Measurements from ENCODE around the gene DNAJC11.
"Not testable (repeated sequence)": the region's sequence is repeated elsewhere in the genome, so short reads cannot be mapped to it uniquely, and the experiment has no call there.

Gene DNAJC11

DNA sequence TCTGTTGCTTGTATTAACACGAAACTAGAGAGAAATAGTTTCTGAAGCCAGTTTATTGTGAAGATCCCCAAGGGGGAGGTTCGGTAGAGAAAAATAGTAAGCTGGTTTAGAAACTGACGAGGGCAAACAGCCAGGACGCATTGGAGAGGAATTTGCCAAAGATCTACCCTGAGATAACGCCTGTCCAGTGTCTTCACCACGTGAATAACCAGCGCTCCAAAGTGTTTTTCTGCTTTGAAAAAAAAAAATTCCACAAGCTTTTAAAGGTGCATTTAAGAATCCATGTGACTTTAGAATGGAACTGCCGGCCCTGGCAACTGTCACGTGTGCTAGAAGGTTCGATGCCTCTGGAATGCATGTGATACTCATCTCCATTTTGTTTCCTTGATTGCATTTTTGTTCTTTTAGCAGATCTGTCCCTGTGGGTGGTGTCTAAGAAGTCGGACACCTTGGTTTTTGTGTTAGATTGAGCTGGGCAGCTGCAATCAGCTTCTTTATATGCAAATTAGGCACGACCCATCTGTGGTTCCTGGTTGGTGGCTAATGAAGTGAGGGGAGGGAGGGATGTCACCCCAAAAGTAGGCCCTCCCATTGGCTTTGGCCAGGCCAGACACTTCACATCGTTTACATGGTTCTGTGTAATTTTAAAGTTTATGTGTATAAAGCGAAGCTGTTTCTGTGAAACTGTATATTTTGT, 78.2 kb downstream of the DNAJC11 start:
- no peak for DNase-seq

DNA sequence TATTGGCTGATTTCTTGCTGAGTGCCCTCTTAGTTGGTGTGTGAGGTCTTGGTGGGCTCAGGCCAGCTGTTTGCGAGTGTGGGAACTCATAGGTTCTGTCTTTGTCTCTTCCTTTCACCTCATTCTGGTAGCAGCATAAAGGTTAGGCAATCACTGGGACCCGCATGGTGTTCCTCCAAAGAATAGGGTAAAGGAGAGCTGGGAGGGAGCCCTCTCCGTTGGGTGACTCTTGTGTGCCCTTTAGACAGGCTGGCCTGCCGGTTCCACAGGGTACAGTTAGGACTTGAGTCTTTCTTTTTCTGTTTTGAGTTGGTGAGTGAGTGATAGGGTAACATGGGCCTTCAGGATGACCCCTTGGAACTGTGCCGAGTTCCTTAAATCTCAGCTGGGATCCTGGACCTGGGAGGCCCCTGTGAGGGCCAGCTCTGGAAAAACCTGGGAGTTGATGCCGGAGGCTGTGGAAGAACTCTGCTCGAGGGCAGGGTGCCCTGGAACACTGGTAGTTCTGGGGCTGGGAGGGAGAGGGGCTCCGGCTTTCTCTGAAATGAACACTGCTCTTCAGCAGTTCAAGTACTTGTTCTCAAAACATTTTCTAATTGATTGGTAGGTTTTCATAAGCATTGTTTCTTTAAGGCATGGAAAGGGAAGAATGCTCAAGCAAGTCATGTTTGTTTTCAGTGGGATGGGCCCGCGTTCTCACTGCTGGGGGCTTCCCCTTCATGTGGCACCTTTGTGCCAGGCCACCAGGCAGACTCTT, 79.0 kb downstream of the DNAJC11 start:
- DNase-seq, result no peak

DNA sequence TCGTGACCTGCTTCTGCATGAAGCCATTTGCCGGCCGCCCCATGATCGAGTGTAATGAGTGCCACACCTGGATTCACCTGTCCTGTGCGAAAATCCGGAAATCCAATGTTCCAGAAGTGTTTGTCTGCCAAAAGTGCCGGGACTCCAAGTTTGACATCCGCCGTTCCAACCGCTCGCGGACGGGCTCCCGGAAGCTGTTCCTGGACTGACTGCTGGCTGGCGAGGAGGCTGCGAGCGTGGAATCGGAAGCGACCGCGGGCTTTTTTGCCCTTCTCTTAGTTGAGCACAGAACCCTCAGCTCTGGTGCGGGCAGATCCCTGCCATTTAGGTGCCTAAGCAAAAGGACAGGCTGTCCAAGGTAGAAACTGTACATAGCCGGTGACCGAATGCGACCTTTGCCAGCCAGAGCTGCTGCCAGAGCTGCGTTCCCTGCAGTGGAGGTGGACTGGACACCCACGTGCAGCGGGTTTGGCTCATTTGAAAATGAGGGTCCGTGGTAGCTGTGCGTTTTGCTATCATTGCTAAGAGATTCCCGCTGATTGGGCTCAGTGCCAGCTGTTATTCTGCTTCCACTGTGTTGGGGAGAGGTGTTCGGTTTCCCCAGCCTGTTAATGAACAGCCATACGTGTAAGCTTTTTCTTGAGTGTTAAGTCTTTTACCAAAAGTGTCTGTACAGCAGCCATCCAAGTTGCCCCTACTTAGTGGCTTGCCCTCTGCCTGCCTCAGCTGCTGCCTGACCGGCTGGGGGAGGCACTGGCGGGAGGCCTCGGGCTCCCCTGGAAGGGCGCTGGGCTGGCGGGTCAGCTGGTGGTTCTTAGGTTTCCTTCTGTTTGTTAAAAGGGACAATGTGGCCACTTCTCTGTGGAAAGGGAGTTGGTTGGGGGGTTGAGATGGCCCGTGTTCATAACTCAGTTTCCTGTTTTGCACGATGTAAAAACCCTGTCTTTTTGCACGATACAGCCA, 79.9 kb downstream of the DNAJC11 start:
- DNase-seq, result no peak

GRCh38 chr1:6619045-6619444, 82.6 kb downstream of the DNAJC11 start:
- DNase-seq, result no peak

- DNase-seq, result no peak
Observed at GRCh38 chr1:6614929-6615785, 86.5 kb downstream of the DNAJC11 start.

- DNase-seq, result peak in 1 of 2 donors; percentile 17
Observed at GRCh38 chr1:6614019-6614928, 87.3 kb downstream of the DNAJC11 start.

DNA sequence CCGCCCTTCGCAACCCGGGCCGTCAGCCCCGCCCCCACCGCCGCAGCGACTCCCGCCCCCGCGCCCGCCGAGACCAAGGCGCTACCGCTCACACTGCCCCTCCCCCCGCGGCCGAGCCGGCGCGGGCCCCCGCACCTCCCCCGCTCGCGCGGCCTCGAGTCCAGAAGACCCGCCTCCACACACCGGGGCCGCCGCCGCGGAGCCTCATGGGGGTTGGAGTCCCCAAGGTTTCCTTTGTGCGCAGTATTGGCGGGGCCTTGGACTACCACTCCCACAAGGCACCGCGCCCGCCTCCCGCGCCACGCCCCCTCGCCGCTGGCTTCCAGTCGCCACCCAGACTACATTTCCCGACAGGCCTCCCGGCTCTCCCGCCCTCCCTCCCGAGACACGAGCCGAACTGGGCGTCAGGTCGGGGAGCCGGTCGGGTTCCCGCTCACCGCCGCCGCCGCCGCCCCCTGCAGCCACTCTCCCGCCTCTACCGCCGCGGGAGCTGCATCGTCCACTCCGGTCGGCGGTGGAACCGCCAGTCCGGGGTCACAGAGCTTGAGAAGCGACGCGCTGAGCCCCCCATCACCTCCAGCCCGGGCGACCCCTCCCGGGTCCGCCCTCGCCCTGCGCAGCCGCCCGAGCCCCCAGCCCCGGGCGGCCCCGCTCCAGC, 88.1 kb downstream of the DNAJC11 start, which contains the start of gene PHF13:
Gene PHF13, plus strand, starts transcription at position 371 of the 658 bp plus-strand sequence. CDS start 336 bp downstream, outside the sequence.
- peak; percentile 99 for DNase-seq

DNA sequence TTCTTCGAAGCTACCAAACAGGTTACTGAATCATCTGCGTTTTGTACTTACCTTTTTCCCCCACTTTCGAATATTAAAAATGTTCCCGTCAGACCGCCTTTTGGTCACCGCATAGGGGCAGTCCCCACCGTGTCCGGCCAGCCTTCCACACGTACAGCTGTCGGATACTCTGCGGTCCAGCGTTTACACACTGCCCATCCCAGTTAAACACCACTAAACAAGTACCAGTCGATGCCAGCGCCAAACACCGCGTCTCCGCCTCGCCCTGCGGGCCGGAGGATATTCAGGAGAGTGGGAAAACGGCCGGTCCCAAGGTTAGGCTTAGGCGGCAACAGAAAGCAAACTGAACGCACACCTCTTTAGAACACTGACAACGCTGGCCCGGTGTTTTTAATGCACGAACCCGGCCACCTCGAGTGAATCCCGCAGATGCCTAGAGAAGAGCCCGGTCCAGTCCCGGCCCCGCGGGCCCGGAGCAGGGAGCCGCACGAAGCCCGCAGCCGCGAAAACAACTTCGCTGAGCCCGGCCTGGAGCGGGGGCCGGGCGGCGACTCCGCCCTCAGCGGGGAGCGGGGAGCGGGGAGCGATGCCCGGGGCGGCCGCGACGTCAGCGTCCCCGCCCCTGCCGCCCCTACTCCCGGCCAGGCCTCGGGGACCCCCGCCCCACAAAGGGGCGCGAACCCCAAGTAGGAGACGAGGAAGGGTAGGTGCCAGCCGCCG, 88.8 kb downstream of the DNAJC11 start:
- DNase-seq, result no peak

GRCh38 chr1:6603915-6604558, 97.6 kb downstream of the DNAJC11 start:
- peak; percentile 51 to 56 for DNase-seq

DNA sequence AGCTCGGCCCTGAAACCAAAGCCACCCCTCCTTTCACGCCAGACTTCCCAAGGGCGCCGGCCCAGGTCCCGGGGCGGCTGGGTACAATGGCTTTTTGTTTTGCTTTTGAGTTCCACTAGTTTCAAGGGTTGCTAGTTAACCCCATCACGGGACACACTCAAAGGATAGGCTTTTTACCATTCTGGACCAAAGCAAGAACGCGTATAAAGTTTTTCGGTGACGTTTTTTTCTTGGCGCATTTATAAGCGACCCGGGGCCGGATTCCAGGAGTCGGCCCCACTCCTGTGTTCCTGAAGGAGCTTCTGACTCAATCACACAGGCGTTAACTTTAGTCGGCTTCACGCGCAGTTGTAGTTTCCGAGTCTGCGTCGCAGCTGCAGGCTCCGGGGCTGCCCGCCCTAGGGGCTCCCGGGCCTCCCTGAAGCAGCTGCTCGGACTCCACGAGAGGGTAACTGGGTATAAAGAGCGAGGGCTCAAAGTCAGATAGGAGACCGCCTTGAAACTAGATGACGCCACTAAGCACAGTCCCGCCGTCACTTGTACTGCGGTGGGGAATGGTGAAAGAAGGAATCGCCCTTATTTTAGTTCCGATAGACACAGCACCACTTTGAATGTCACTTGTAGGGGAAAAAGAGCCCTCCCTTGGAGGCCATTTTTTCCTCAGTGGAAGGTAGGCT, 98.2 kb downstream of the DNAJC11 start:
- peak; percentile 75 to 92 for DNase-seq

DNA sequence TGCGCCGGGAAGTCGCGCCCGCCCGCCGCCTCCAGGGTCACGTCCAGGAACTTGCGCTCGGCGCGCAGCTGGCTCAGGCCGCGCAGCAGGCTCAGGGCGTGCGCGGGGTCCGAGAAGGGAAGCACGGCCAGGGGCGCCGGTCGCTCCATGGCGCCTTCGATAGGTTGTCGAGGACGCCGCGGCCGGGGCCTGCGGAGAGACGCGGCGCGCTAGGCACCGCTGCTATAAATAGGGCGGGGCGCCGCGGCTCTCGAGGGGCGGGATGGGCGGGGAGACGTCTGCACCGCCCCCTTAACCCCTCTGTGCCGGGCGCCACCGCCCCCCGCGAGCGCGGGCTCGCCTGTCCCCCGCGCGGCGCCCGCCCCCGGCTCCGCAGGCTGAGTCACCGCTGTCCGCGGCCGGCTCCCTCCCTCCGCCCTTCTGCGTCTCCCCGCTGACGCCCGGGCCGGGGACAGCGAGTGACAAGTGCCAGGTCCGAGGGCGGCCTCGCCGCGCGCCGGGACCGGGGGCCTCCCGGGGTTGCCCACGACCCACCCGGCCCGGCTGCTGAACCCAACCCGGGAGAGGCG, 98.9 kb downstream of the DNAJC11 start, which contains the start of gene KLHL21:
Gene KLHL21, minus strand, starts transcription at position 201 of the 569 bp plus-strand sequence. Its CDS starts 52 bp downstream, at position 149.
- DNase-seq, result peak; percentile 84 to 90

DNA sequence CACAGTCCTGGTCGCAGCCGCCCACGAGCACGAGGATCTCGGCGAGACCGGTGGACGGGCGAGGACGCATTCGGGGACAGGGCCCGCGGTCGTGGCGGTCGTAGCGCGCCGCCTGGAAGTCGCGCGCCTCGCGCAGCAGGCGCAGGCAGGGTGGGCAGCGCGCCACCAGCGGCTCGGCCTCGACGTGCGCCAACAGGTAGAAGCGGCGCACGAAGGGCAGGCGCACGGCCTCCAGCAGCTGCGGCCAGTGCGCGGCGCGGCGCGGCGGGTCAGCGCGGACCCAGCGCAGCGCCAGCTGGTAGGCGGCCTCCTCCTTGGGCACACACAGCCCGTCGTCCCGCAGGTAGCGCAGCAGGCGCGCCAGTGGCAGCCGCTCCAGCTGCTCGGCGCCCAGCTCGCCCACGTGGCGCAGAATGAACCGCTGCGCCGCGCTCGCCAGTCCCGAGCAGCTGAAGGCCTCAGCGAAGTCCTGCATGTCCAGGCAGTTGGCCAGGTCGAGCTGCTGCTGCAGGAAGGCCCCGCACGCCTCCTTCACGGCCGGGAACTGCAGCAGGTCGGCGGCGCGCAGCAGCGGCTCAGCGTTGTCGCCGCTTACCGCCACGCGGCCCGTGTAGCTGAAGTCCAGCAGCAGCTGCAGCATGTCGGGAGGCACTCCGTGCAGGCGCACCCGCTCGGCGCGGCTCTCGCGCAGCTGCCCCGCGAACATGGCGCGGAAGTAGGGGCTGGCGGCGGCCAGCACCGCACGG, 99.5 kb downstream of the DNAJC11 start:
- peak in 1 of 2 donors; percentile 62 for DNase-seq

DNA sequence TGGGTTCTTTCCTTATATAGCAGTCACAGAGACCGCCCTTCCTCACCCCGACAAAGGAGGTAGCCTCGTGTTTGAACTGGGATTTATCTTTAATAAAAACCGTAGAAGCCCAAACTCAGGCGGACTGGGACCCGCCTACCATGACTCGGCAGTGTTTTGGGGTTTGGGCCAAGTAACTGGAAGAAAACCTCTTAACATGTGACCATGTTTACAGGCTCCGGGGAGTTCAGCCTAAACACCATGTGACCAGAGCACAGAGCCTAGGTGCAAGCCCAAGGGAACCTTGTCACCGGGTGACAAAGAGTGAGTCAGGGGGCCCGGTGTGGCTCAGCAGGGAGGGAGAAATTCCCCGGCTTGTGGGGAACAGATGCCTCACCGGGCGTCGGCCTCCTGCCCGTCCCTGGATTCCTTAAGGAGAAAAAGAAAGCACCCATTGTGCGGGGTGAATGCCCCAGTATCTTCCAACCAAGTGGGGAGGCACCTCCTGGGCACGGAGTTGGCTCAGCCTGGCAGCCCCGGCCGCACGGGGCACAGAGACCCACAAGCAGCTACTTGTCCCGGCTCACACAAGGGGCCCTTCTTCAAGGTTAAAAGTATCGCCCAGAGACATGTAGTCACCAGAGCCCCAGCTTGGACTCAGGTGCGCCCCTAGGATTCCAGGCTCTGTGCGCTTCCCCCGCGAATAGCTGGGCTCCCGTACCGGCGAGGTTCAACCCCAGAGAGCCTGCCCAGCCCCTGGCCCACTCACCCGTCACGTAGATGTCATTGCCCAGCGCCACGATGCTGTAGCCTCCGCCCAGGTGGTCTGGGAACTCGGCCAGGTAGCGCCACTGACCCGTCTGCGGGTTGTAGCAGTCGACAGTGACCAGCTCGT, 100.3 kb downstream of the DNAJC11 start:
- DNase-seq, result peak; percentile 71 to 73

DNA sequence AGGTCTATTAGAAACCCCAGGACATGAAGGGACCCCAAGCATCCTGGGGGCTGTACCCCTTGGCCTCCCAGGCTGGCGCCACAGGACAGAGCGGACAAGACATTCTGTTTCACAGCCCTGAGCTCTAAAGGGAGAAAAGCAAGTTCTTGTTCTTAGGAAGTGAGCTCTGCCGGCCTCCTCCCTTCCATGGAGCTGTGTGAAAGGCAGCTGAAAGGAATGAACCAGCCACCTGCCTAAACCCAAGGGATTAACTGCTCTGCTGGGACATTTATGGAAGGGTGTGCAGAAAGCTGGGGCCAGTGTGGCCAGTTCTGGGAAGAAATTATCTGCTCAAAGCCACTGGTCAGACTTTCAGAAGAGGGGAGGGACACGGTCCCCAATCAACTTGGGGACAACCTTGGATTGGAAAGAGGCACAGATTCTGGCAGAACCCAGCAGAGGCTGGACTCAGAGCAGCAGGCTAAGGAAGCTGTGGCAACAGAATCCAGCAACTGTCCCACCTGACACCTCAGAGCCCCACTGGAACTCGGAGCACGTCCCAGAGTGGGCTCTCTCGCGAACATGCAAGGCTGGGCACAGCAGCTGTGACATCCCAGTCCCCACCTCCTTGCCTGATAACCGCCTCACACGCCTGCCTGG, 101.1 kb downstream of the DNAJC11 start:
- DNase-seq, result no peak

GRCh38 chr1:6599991-6600390, 101.6 kb downstream of the DNAJC11 start:
- DNase-seq, result not testable (repeated sequence)
